ENCODE measurements around the gene RNASE13.

DNA sequence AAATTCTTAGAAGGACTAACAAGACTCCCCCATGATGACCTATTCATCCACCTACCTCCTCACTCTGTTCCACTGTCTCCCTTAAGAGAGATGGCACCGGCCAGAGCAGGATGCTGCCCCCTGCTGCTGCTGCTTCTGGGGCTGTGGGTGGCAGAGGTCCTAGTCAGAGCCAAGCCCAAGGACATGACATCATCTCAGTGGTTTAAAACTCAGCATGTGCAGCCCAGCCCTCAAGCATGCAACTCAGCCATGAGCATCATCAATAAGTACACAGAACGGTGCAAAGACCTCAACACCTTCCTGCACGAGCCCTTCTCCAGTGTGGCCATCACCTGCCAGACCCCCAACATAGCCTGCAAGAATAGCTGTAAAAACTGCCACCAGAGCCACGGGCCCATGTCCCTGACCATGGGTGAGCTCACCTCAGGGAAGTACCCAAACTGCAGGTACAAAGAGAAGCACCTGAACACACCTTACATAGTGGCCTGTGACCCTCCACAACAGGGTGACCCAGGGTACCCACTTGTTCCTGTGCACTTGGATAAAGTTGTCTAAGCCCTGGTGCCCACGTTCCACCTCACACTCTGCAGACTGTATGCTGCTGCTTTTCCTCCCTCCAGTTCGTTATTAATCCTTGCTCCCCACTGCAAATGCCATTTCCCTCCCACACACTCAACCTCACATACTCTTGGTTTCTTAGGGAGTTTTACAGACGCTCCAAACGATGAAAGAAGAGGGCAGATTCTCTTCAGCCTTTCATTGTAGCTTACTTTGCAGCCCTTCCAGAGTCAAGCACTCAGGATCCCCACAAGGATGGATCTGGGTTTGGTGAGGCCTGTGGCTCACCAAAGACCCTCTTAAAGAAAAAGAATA lies 23.4 kb upstream of the RNASE13 start, which contains the start of gene RNASE8:
- TF ChIP-seq CTCF (IDR thresholded peaks at IDR 0.05) (no peak), POLR2A (IDR thresholded peaks at IDR 0.05) (no peak)

All from suprapubic skin (tissue), 3 donors.